CD4-positive, alpha-beta T cell treated with Interleukin-6 for 4 hours (primary cell): Measurements from ENCODE around the gene PRKAR2B.

Experiments used
- DNase-seq: peaks from one replicate; pipeline ENCODE4 v3.0.0-alpha.2; 2020; ENCODE audit warnings: mixed read lengths

PRKAR2B gene

DNA sequence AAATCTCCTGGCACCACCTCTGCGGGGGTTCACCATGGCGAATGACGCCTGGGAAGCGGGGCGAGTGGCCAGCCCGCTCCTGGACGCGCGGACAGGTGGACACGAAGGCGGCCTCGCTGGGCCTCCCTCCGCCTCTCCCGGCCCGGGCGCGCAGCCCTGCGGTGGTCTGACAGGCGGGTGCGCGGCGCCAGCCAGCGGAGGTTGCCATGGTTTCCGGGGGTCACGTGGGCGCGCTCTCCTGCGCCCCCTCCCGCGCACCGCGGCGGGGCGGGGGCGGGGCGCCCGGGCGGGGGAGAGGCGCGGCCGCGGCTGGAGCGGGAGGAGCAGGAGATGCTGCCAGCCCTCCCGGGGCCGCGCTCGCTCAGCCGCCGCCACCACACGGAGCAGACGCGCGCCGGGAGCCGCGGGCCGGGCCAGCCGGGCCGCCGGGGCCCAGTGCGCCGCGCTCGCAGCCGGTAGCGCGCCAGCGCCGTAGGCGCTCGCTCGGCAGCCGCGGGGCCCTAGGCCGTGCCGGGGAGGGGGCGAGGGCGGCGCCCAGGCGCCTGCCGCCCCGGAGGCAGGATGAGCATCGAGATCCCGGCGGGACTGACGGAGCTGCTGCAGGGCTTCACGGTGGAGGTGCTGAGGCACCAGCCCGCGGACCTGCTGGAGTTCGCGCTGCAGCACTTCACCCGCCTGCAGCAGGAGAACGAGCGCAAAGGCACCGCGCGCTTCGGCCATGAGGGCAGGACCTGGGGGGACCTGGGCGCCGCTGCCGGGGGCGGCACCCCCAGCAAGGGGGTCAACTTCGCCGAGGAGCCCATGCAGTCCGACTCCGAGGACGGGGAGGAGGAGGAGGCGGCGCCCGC, at the start of gene PRKAR2B:
PRKAR2B (plus strand) TSS at position 359 of the 848 bp plus-strand sequence; CDS start at position 562, 203 bp downstream.
- peak; percentile 85 for DNase-seq

GRCh38 chr7:106994833-106995232, 49.7 kb upstream of the PRKAR2B start:
- no peak for DNase-seq

- no peak for DNase-seq
Observed at GRCh38 chr7:106997487-106998271, 46.8 kb upstream of the PRKAR2B start.

- no peak for DNase-seq
Observed at GRCh38 chr7:106999023-106999422, 45.5 kb upstream of the PRKAR2B start.

- no peak for DNase-seq
Observed at GRCh38 chr7:107001490-107001889, 43.0 kb upstream of the PRKAR2B start.

GRCh38 chr7:107002126-107002525, 42.4 kb upstream of the PRKAR2B start:
- no peak for DNase-seq

- DNase-seq, result no peak
Observed at GRCh38 chr7:107002529-107002998, 41.9 kb upstream of the PRKAR2B start.

GRCh38 chr7:107007007-107007891, 37.3 kb upstream of the PRKAR2B start:
- DNase-seq, result no peak

DNA sequence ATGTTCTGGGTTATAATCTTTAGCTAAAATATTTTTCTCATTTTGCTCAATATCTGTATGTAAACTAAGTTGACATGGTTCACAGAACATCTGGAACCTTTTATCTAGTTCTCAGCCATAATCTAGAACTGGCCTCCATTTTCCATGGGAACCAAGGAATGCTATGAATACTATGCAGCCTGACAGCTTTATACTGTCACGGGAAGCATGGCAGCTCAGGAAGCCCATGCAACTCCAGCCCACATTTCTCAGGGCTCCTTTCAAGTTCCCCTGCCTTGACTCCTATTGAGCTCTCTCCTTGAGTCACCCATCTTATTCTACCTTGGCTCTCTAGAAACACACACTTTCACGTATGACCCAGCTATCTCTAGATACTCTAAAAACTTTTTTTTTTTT, 36.6 kb upstream of the PRKAR2B start:
- no peak for DNase-seq

GRCh38 chr7:107009846-107010203, 34.7 kb upstream of the PRKAR2B start:
- DNase-seq, result no peak

DNA sequence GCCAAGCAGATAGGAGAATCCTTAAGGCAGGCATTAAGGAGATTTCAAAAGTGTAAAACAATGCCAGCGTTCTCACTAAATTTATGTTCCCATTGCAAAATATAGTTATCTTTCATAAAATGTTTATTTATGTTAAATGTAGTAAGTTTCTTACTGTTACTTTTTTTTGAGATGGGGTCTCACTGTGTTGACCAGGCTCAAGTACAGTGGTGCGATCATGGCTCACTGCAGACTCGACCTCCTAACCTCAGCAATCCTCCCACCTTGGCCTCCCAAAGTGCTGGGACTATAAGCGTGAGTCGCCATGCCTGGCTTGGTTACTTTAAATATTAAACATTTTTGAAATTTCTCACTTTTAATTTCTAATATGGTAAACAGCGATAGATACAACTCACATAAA, 31.8 kb upstream of the PRKAR2B start:
- no peak for DNase-seq

GRCh38 chr7:107014387-107015023, 30.0 kb upstream of the PRKAR2B start:
- DNase-seq, result no peak

DNA sequence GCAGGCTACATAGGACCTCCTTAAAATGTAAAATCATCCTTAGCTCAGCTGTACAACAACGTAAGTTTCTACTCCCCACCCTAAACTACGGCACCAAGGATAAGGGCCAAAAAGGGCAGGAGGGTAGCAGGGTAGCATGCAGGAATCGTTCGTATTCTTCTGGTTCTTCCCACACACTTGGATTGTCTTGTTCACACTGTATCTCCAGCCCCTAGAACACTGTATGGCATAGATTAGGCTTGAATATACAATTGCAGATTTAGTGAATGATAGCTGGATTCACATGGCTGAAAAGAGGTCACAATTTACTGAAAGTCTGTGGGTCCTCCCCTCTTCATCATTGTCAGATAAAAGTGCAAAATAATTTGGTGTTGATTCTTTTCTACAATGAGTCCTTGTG, 28.2 kb upstream of the PRKAR2B start:
- DNase-seq, result no peak

- no peak for DNase-seq
Observed at GRCh38 chr7:107017965-107018719, 26.4 kb upstream of the PRKAR2B start.

DNA sequence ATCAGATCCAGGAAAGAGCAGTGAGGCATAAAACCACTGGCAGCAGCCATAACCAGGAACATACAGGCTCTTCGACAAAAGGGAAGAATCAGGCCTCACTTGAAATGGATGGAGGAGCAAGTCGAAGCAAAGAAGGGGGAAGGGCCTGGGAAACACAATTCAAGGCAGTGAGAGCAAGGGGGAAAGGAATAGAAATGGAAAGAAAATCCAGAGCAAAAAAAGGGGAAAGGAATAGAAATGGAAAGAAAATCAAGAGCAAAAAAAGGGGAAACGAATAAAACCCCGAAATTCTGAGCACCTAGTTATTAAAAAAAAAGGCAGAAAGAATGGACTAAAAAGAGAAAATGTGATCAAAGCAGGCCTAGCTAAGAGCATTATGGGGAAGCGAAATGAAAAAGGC, 24.1 kb upstream of the PRKAR2B start:
- DNase-seq, result no peak

GRCh38 chr7:107021600-107021999, 22.9 kb upstream of the PRKAR2B start:
- no peak for DNase-seq

DNA sequence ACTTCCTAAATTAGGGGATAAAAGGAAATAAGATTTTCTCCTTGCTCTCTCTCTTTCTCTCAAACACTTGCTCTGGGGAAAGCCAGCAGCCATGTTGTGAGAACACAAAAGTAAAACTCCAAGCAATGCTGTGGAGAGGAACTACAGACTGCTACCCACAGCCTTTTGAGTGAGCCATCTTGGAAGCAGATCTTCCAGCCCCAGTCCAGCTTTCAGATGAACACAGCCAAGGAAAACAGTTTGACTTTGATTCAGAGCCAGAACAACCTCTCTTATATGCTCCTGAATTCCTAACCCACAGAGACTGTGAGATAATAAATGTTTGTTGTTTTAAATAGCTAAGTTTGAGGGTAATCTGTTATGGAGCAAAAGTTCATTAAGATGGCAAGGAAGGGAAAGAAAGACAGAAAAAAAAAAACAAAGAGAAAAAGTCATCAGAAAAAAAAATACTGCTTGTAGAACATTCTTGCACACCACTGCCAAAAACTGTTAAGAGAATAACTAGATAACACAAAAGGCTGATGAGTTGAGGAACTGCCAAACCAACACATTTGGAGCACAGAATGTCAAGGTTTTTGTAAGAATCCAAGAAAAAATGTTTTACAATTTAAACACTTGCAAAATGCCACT, 20.9 kb upstream of the PRKAR2B start:
- no peak for DNase-seq

GRCh38 chr7:107024906-107025305, 19.6 kb upstream of the PRKAR2B start:
- DNase-seq, result no peak

- no peak for DNase-seq
Observed at GRCh38 chr7:107025449-107026103, 18.9 kb upstream of the PRKAR2B start.

- no peak for DNase-seq
Observed at GRCh38 chr7:107026166-107026565, 18.3 kb upstream of the PRKAR2B start.

GRCh38 chr7:107027208-107027607, 17.3 kb upstream of the PRKAR2B start:
- no peak for DNase-seq
